Measurements from ENCODE around the gene PCDHGA5.

DNA sequence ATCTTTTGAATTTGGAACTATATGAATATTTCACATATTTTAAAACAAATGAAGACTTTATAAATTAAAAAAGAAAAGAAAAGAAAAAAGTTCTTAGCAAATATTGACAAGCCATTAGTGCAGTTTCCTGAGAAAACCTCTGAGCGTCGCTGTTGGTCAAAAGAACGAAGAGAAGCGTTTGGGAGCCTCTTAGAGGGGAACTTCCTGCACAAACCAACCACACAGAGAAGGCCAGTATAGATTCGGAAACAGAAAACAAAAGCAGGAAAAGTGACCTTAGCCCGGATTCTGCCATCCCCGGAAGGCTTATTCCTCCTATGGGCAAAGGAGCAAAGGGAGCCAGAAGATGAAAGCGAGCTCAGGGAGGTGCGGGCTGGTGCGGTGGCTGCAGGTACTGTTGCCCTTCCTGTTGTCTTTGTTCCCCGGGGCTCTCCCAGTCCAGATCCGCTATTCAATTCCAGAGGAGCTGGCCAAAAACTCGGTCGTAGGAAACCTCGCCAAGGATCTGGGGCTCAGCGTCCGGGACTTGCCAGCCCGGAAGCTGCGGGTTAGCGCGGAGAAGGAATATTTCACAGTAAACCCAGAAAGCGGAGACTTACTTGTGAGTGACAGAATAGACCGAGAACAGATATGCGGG, 4.1 kb upstream of the PCDHGA5 start, which contains the start of gene PCDHGB2:
- TF ChIP-seq SP1 (IDR thresholded peaks at IDR 0.05) (no peak), FOXK2 (IDR thresholded peaks at IDR 0.05) (no peak), FOXA1 (IDR thresholded peaks at IDR 0.05) (no peak), ARNT (IDR thresholded peaks at IDR 0.05) (no peak), SUZ12 (IDR thresholded peaks at IDR 0.05) (no peak), L3MBTL2 (conservative IDR thresholded peaks at IDR 0.05) (no peak), FOXM1 (IDR thresholded peaks at IDR 0.05; ENCODE audit: borderline replicate concordance) (no peak), NFRKB (IDR thresholded peaks at IDR 0.05) (no peak)

Data from HEK293T (cell line).